IMR-90 (cell line): ENCODE data around the gene PPIB. TPM values are rescaled to one million over a fixed set of nuclear protein-coding genes. Genes with fewer than 3 reads are reported as not detected.

ENCODE experiments used
- ATAC-seq: fragments of 200-7000 bp; cut with Tn5 transposase; 2 replicates; pipeline ENCODE4 v1.9.1; 2020; ENCODE audit warnings: low read depth, mild to moderate bottlenecking, moderate library complexity
- BruUV-seq: library from RNA; stranded (reverse); fragments of 400-500 nt; replicated peaks from 2 replicates; lab custom pipeline; 2021; lab: Mats Ljungman, UMichigan
- CTCF ChIA-PET: fragments of 300-600 bp; formaldehyde crosslinking; extraction: SDS; loops from one replicate; lab custom pipeline; 2021; ENCODE audit warnings: antibody characterized with exemption; lab: Yijun Ruan, JAX
- POLR2A ChIA-PET: fragments of 300-600 bp; sonication (Branson Sonifier 250); formaldehyde crosslinking; loops from one replicate; lab custom pipeline; 2022; ENCODE audit warnings: antibody characterized with exemption; ENCODE audit not compliant: unreplicated experiment; lab: Charles Lee
- DNase-seq: peaks from one replicate; pipeline ENCODE4 v3.0.0; 2013
- H2AFZ ChIP-seq: replicated peaks from 2 replicates; pipeline ENCODE3; 2013; ENCODE audit warnings: low read length, mild to moderate bottlenecking; ENCODE audit not compliant: poor library complexity
- H2AK5ac ChIP-seq: 2 replicates; pipeline ENCODE4 v1.6.1; 2013; ENCODE audit warnings: low read depth, low read length, inconsistent platforms
- H2AK9ac ChIP-seq: replicated peaks from 2 replicates; pipeline ENCODE3; 2013; ENCODE audit warnings: mild to moderate bottlenecking, low read depth, low read length, moderate library complexity; ENCODE audit not compliant: poor library complexity
- H2BK120ac ChIP-seq: 2 replicates; pipeline ENCODE4 v1.6.1; 2013; ENCODE audit warnings: low read depth, low read length, inconsistent platforms
- H2BK15ac ChIP-seq: 3 replicates; pipeline ENCODE4 v1.6.1; 2013; ENCODE audit warnings: low read depth, low read length, inconsistent platforms
- H2BK20ac ChIP-seq: 2 replicates; pipeline ENCODE4 v1.6.1; 2013; ENCODE audit warnings: low read depth, mild to moderate bottlenecking, inconsistent platforms, low read length, moderate library complexity
- H2BK5ac ChIP-seq: 2 replicates; pipeline ENCODE4 v1.6.1; 2013; ENCODE audit warnings: mild to moderate bottlenecking, low read depth, low read length, inconsistent platforms; ENCODE audit not compliant: poor library complexity, severe bottlenecking
- H3K14ac ChIP-seq: replicated peaks from 2 replicates; pipeline ENCODE4 v1.6.1; 2013; ENCODE audit warnings: low read depth, low read length, inconsistent platforms
- H3K18ac ChIP-seq: 2 replicates; pipeline ENCODE4 v1.6.1; 2013; ENCODE audit warnings: low read depth, low read length, control low read depth
- H3K23ac ChIP-seq: 2 replicates; pipeline ENCODE4 v1.6.1; 2013; ENCODE audit warnings: low read depth, low read length, inconsistent platforms
- H3K27ac ChIP-seq: 2 replicates; pipeline ENCODE4 v1.5.1; 2013; ENCODE audit warnings: mild to moderate bottlenecking, control low read depth, low read length; ENCODE audit not compliant: insufficient read depth
- H3K27me3 ChIP-seq: 2 replicates; pipeline ENCODE4 v1.6.1; 2013; ENCODE audit warnings: low read length; ENCODE audit not compliant: control insufficient read depth, insufficient read depth
- H3K36me3 ChIP-seq: 2 replicates; pipeline ENCODE4 v1.6.1; 2013; ENCODE audit warnings: low read length, mixed read lengths; ENCODE audit not compliant: control insufficient read depth, insufficient read depth
- H3K4ac ChIP-seq: 2 replicates; pipeline ENCODE4 v1.6.1; 2013; ENCODE audit warnings: low read depth, low read length, inconsistent platforms
- H3K4me1 ChIP-seq: 2 replicates; pipeline ENCODE4 v1.6.1; 2013; ENCODE audit warnings: low read length, mixed read lengths; ENCODE audit not compliant: control insufficient read depth, insufficient read depth
- H3K4me2 ChIP-seq: 2 replicates; pipeline ENCODE4 v1.6.1; 2013; ENCODE audit warnings: low read depth, mild to moderate bottlenecking, control low read depth, low read length, moderate library complexity
- H3K4me3 ChIP-seq: 2 replicates; pipeline ENCODE4 v1.5.1; 2013; ENCODE audit warnings: low read depth, mild to moderate bottlenecking, control low read depth, low read length, moderate library complexity; ENCODE audit not compliant: insufficient read depth
- H3K56ac ChIP-seq: 2 replicates; pipeline ENCODE4 v1.6.1; 2013; ENCODE audit warnings: low read length, inconsistent platforms; ENCODE audit not compliant: insufficient read depth; ENCODE audit errors: extremely low read depth
- H3K79me1 ChIP-seq, 2 experiments: 2 replicates each; pipeline ENCODE4 v1.6.1; 2013; ENCODE audit warnings: low read length in 2 of 2, inconsistent platforms in 1 of 2, low read depth in 1 of 2
- H3K9ac ChIP-seq: 2 replicates; pipeline ENCODE4 v1.6.1; 2013; ENCODE audit warnings: low read depth, low read length, control low read depth
- H3K9me1 ChIP-seq: 2 replicates; pipeline ENCODE4 v1.6.1; 2013; ENCODE audit warnings: low read length, inconsistent platforms; ENCODE audit not compliant: insufficient read depth
- H3K9me3 ChIP-seq: 2 replicates; pipeline ENCODE4 v1.6.1; 2013; ENCODE audit warnings: low read length; ENCODE audit not compliant: control insufficient read depth, insufficient read depth
- H4K20me1 ChIP-seq: 2 replicates; pipeline ENCODE4 v1.6.1; 2013; ENCODE audit warnings: low read length, inconsistent platforms; ENCODE audit not compliant: insufficient read depth
- H4K5ac ChIP-seq: 2 replicates; pipeline ENCODE4 v1.6.1; 2013; ENCODE audit warnings: mild to moderate bottlenecking, low read depth, low read length, control low read depth
- H4K8ac ChIP-seq, 2 experiments: 2 replicates each; pipeline ENCODE4 v1.6.1; 2013; ENCODE audit warnings: low read depth in 2 of 2, low read length in 2 of 2, control low read depth in 1 of 2, inconsistent platforms in 1 of 2
- H4K91ac ChIP-seq: 2 replicates; pipeline ENCODE4 v1.6.1; 2013; ENCODE audit warnings: low read depth, low read length, inconsistent platforms; ENCODE audit not compliant: insufficient read depth
- CEBPB ChIP-seq: IDR thresholded peaks from 2 replicates; pipeline ENCODE4 v1.6.1; 2012; ENCODE audit warnings: low read depth, low read length, improper control_type of control experiment
- CHD1 ChIP-seq: IDR thresholded peaks from 2 replicates; pipeline ENCODE4 v1.6.1; 2012; ENCODE audit warnings: low read depth, low read length, improper control_type of control experiment
- CTCF ChIP-seq: conservative IDR thresholded peaks from 2 replicates; pipeline ENCODE4 v1.5.1; 2012; ENCODE audit warnings: mild to moderate bottlenecking, low read depth, low read length, improper control_type of control experiment
- ELK1 ChIP-seq: fragments of 150-350 bp; IDR thresholded peaks from 2 replicates; pipeline ENCODE4 v1.6.1; 2016; ENCODE audit warnings: low read depth, mild to moderate bottlenecking, low read length, moderate library complexity, borderline replicate concordance
- FOS ChIP-seq: fragments of 150-350 bp; IDR thresholded peaks from 2 replicates; pipeline ENCODE4 v1.6.1; 2016; ENCODE audit warnings: low read depth, low read length
- MAFK ChIP-seq: IDR thresholded peaks from 2 replicates; pipeline ENCODE4 v1.6.1; 2012; ENCODE audit warnings: low read depth, low read length, improper control_type of control experiment
- MAZ ChIP-seq: IDR thresholded peaks from 2 replicates; pipeline ENCODE4 v1.6.1; 2012; ENCODE audit warnings: low read depth, mild to moderate bottlenecking, low read length, improper control_type of control experiment, moderate library complexity, borderline replicate concordance
- MXI1 ChIP-seq: IDR thresholded peaks from 2 replicates; pipeline ENCODE4 v1.6.1; 2012; ENCODE audit warnings: low read depth, mild to moderate bottlenecking, low read length, moderate library complexity, borderline replicate concordance
- NFE2L2 ChIP-seq: fragments of 150-350 bp; IDR thresholded peaks from 2 replicates; pipeline ENCODE4 v1.6.1; 2016; ENCODE audit warnings: low read depth, mild to moderate bottlenecking, low read length
- POLR2A ChIP-seq: IDR thresholded peaks from 2 replicates; pipeline ENCODE4 v1.6.1; 2012; ENCODE audit warnings: mild to moderate bottlenecking, low read depth, low read length
- RAD21 ChIP-seq: IDR thresholded peaks from 2 replicates; pipeline ENCODE4 v1.6.1; 2012; ENCODE audit warnings: low read length, improper control_type of control experiment
- RCOR1 ChIP-seq: IDR thresholded peaks from 2 replicates; pipeline ENCODE4 v1.6.1; 2012; ENCODE audit warnings: mild to moderate bottlenecking, low read length, improper control_type of control experiment; ENCODE audit not compliant: insufficient replicate concordance
- RFX5 ChIP-seq: IDR thresholded peaks from 2 replicates; pipeline ENCODE4 v1.8.0; 2012; ENCODE audit warnings: low read depth, mild to moderate bottlenecking, low read length, moderate library complexity
- SMC3 ChIP-seq: fragments of 150-350 bp; IDR thresholded peaks from 2 replicates; pipeline ENCODE4 v1.6.1; 2016; ENCODE audit warnings: low read depth, mild to moderate bottlenecking, antibody characterized with exemption, low read length, moderate library complexity
- USF2 ChIP-seq: fragments of 150-350 bp; IDR thresholded peaks from 2 replicates; pipeline ENCODE4 v1.6.1; 2017; ENCODE audit warnings: mild to moderate bottlenecking, antibody characterized with exemption, low read length, low read depth
- WGBS, 2 experiments: methylation state at CpG; one replicate each; pipeline versions ENCODE4 v1.1.5 to v1.1.7; 2013; ENCODE audit warnings: missing lambda C conversion rate in 2 of 2; ENCODE audit not compliant: insufficient read length in 1 of 2; ENCODE audit errors: extremely low coverage in 2 of 2; 5-methylcytosine and 5-hydroxymethylcytosine counted together
- dilution Hi-C: fragments of 300-500 bp; cut with HindIII; formaldehyde crosslinking; loops from one replicate; pipeline ENCODE4 v1.14.3; 2018; ENCODE audit warnings: low sequenced_read_pairs; ENCODE audit not compliant: unreplicated experiment
- in situ Hi-C: fragments of 300-500 bp; cut with MboI; formaldehyde crosslinking; loops from 3 replicates; pipeline ENCODE4 v1.14.3; 2019; ENCODE audit warnings: low sequenced_read_pairs, inconsistent platforms, mixed read lengths
- intact Hi-C: fragments of 100-400 bp; cut with micrococcal nuclease; formaldehyde crosslinking; loops from 2 replicates; pipeline ENCODE4 v1.10.0; 2022
- polyA plus RNA-seq, 3 experiments: library from polyadenylated mRNA; depleted of rRNA; stranded (reverse); fragments of >200 nt; gene quantifications; 2 replicates each; pipeline ENCODE4 v1.2.3, GENCODE V29; 2012; ENCODE audit warnings: low replicate concordance in 1 of 3
- total RNA-seq: library from RNA; depleted of rRNA; stranded (reverse); fragments of >200 nt; gene quantifications from 2 replicates; pipeline ENCODE4 v1.2.3, GENCODE V29; 2012

The PPIB gene
- total and polyA plus RNA-seq, 2 of the 4 experiments (the other 2 are of a cell fraction), result 1,358 to 1,682 TPM

DNA sequence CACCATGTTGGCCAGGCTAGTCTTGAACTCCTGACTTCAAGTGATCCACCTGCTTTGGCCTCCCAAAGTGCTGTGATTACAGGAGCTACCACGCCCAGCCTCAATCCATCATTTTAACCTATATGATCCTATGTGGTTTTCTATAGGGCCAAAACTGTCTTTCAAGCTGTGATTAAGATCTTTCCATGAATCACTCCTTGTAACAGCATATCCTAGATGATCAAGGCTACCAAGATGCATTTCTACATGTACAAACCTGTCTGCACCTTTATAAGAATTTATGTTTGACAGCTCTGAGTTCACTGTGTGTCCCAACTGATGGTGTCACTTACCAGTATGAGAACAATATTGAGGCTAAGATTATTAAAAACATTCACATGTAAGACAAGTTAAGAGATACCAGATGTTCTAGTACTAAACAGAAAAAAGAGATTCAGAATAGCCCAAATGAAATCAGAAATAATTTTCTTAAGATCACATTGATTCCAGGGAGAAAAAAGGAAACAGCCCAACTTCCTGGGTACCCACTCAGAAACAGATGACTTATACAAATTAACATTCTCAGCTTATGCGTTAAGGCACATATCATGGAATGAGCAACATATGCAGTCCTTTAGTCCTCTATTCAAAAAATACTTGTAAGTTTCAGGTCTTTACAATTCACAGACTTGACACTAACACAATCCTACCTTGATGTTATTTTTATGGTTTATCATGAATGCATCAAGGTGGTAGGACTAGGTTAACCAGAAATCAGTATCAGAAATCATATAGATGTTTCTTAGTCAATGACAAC, 24.8 kb upstream of the PPIB start:
- Histone ChIP-seq H4K91ac (no peak overlapping the region), H3K4me1 (no peaks in the 10 kb centered on the region), H4K20me1 (no peaks in the 10 kb centered on the region), H2BK120ac (no peak overlapping the region), H3K14ac (no peak overlapping the region), H3K9me3 (no peaks in the 10 kb centered on the region), H3K27ac (no peak overlapping the region), H3K9me1 (no peaks in the 10 kb centered on the region; the same call in 1 of the 2 replicates), H2AFZ (no peak overlapping the region), H3K27me3 (no peaks in the 10 kb centered on the region), H3K4me2 (no peak overlapping the region), H2BK15ac (no peak overlapping the region), H3K18ac (no peak overlapping the region), H3K23ac (no peak overlapping the region), H4K8ac (no peak overlapping the region), H2AK5ac (no peak overlapping the region), H2BK5ac (no peak overlapping the region), H3K9ac (no peak overlapping the region), H3K4ac (no peak overlapping the region), H4K5ac (no peak overlapping the region), H2AK9ac (no peak overlapping the region), H3K36me3 (peaks cover 14% of the 10 kb centered on the region), H3K79me1 (no peaks in the 10 kb centered on the region; a peak in 1 of 4 replicates), H2BK20ac (no peak overlapping the region), H3K4me3 (no peak overlapping the region), H3K56ac (no peak overlapping the region)
- no peak for DNase-seq
- dilution Hi-C loops, result no loop called here
- no peak for ATAC-seq
- BruUV-seq, result no TSS peak
- POLR2A ChIA-PET, result no interaction called here
- in situ Hi-C loops, result loop anchor here (25.0 kb wide), 1 partner anchor 475 kb away; no protein-coding TSS in a partner anchor
- intact Hi-C loops, result no loop called here
- CTCF ChIA-PET, result interaction anchor here (0.6 to 1.5 kb wide), 2 partner anchors 171 to 211 kb away, joined by 3 to 4 read pairs; no protein-coding TSS in a partner anchor
- no CpG with 5 or more reads among the region's 2 CpGs for whole genome bisulfite sequencing, 2 experiments
- no peak for TF ChIP-seq RFX5
- TF ChIP-seq MAFK, result no peak
- no peak for TF ChIP-seq MXI1
- TF ChIP-seq RAD21, result no peak
- no peak for TF ChIP-seq RCOR1
- TF ChIP-seq SMC3, result no peak
- TF ChIP-seq NFE2L2, result no peak
- no peak for TF ChIP-seq CHD1
- no peak for TF ChIP-seq ELK1
- no peak for TF ChIP-seq CEBPB
- TF ChIP-seq CTCF, result no peak
- no peak for TF ChIP-seq MAZ
- TF ChIP-seq USF2, result no peak
- TF ChIP-seq FOS, result no peak
- TF ChIP-seq POLR2A, result no peak
